Loucy (cell line): ENCODE results near the gene ZBTB3.

Experiments
- H2AFZ ChIP-seq: fragments of 200-600 bp; sonication (generic); 2 replicates; pipeline ENCODE4 v1.6.0; 2016; ENCODE audit warnings: antibody characterized with exemption, mild to moderate bottlenecking, low read length, moderate library complexity
- H3F3A ChIP-seq: fragments of 200-600 bp; 2 replicates; pipeline ENCODE4 v1.6.0; 2016; ENCODE audit warnings: antibody characterized with exemption, low read depth, mild to moderate bottlenecking
- H3K27me3 ChIP-seq: fragments of 200-600 bp; sonication (generic); 2 replicates; pipeline ENCODE4 v1.6.1; 2014; ENCODE audit warnings: low read length, mild to moderate bottlenecking; ENCODE audit not compliant: insufficient read depth, poor library complexity, severe bottlenecking
- H3K36me3 ChIP-seq: fragments of 200-600 bp; sonication (generic); 2 replicates; pipeline ENCODE4 v1.6.1; 2016; ENCODE audit warnings: low read length; ENCODE audit not compliant: insufficient read depth
- H3K4me1 ChIP-seq: fragments of 200-600 bp; sonication (generic); 2 replicates; pipeline ENCODE4 v1.5.1; 2014; ENCODE audit warnings: low read length, mild to moderate bottlenecking; ENCODE audit not compliant: insufficient read depth, poor library complexity, severe bottlenecking
- H3K4me2 ChIP-seq: fragments of 200-600 bp; sonication (generic); 2 replicates; pipeline ENCODE4 v1.6.0; 2014; ENCODE audit warnings: antibody characterized with exemption, low read length, low read depth, mild to moderate bottlenecking; ENCODE audit not compliant: poor library complexity, severe bottlenecking
- H3K4me3 ChIP-seq: fragments of 200-600 bp; sonication (generic); 2 replicates; pipeline ENCODE4 v1.5.1; 2014; ENCODE audit warnings: low read length, mild to moderate bottlenecking, mixed read lengths; ENCODE audit not compliant: poor library complexity, severe bottlenecking
- H3K79me2 ChIP-seq: fragments of 200-600 bp; sonication (generic); 2 replicates; pipeline ENCODE4 v1.6.1; 2014; ENCODE audit warnings: low read length; ENCODE audit not compliant: insufficient read depth
- H3K9ac ChIP-seq: fragments of 200-600 bp; sonication (generic); 2 replicates; pipeline ENCODE4 v1.6.0; 2014; ENCODE audit warnings: mild to moderate bottlenecking, low read depth, low read length, moderate library complexity; ENCODE audit not compliant: poor library complexity, severe bottlenecking
- H3K9me2 ChIP-seq: fragments of 200-600 bp; sonication (generic); replicated peaks from 2 replicates; pipeline ENCODE4 v1.6.1; 2016; ENCODE audit warnings: low read depth, low read length, mixed read lengths
- H3K9me3 ChIP-seq: fragments of 200-600 bp; sonication (generic); 2 replicates; pipeline ENCODE4 v1.6.1; 2014; ENCODE audit warnings: mild to moderate bottlenecking, antibody characterized with exemption, low read length, low read depth; ENCODE audit not compliant: insufficient read depth
- H4K20me1 ChIP-seq: fragments of 200-600 bp; sonication (generic); 2 replicates; pipeline ENCODE4 v1.6.0; 2014; ENCODE audit warnings: antibody characterized with exemption, low read length, mild to moderate bottlenecking; ENCODE audit not compliant: insufficient read depth, poor library complexity, severe bottlenecking
- CTCF ChIP-seq: fragments of 200-600 bp; sonication (generic); conservative IDR thresholded peaks from 2 replicates; pipeline ENCODE4 v1.5.1; 2014; ENCODE audit warnings: mild to moderate bottlenecking, antibody characterized with exemption, low read length
- EZH2phosphoT487 ChIP-seq: fragments of 200-600 bp; IDR thresholded peaks from 2 replicates; pipeline ENCODE4 v1.6.1; 2018; ENCODE audit warnings: antibody characterized with exemption, mild to moderate bottlenecking, moderate library complexity, borderline replicate concordance

ZBTB3 gene

GRCh38 chr11:62707277-62707861 is 46.6 kb downstream of the ZBTB3 start, which contains the start of the genes BSCL2 and GNG3:
TSS of gene BSCL2 (minus strand) at chr11:62707424. CDS start at chr11:62707195, 229 bp downstream.
TSS of gene GNG3 (plus strand) at chr11:62707676. CDS start at chr11:62708296, 620 bp downstream.
- peaks cover 6% of the 10 kb centered on the region for H3F3A ChIP-seq
- no peak for TF ChIP-seq EZH2phosphoT487
- TF ChIP-seq CTCF, result no peak
- no peaks in the 10 kb centered on the region for H3K9me2 ChIP-seq
- peaks cover 46% of the 10 kb centered on the region for H3K36me3 ChIP-seq
- no peak within 1 kb of the TSS for H3K9ac ChIP-seq
- H3K27me3 ChIP-seq, result no peaks in the 10 kb centered on the region
- H4K20me1 ChIP-seq, result peaks cover 9% of the 10 kb centered on the region
- H3K79me2 ChIP-seq, result no peaks in the 10 kb centered on the region
- peak within 1 kb of the TSS; percentile 42 for H3K4me2 ChIP-seq
- H3K4me3 ChIP-seq, result peak within 1 kb of the TSS; percentile 26
- H2AFZ ChIP-seq, result no peak within 1 kb of the TSS
- H3K9me3 ChIP-seq, result no peaks in the 10 kb centered on the region
- H3K4me1 ChIP-seq, result peaks cover 13% of the 10 kb centered on the region

GRCh38 chr11:62706850-62707247 is 47.1 kb downstream of the ZBTB3 start:
- no peaks in the 10 kb centered on the region for H3K79me2 ChIP-seq
- H3K27me3 ChIP-seq, result no peaks in the 10 kb centered on the region
- H3K4me1 ChIP-seq, result peaks cover 13% of the 10 kb centered on the region
- no peak overlapping the region for H3K9ac ChIP-seq
- H3K4me2 ChIP-seq, result no peak overlapping the region
- peaks cover 6% of the 10 kb centered on the region for H3F3A ChIP-seq
- H3K9me3 ChIP-seq, result no peaks in the 10 kb centered on the region
- no peak overlapping the region for H3K4me3 ChIP-seq
- H3K9me2 ChIP-seq, result no peaks in the 10 kb centered on the region
- TF ChIP-seq CTCF (no peak), EZH2phosphoT487 (no peak)
- H3K36me3 ChIP-seq, result peaks cover 42% of the 10 kb centered on the region
- H4K20me1 ChIP-seq, result peaks cover 9% of the 10 kb centered on the region
- H2AFZ ChIP-seq, result no peak overlapping the region

- no peaks in the 10 kb centered on the region for H3K27me3 ChIP-seq
- TF ChIP-seq EZH2phosphoT487, result no peak
- no peak for TF ChIP-seq CTCF
- H3K9me2 ChIP-seq, result no peaks in the 10 kb centered on the region
- H3K4me3 ChIP-seq, result peak overlapping the region; percentile 73
- peak overlapping the region; percentile 37 for H2AFZ ChIP-seq
- no peaks in the 10 kb centered on the region for H3K9me3 ChIP-seq
- H3K9ac ChIP-seq, result peak overlapping the region; percentile 72
- H4K20me1 ChIP-seq, result peaks cover 5% of the 10 kb centered on the region
- no peaks in the 10 kb centered on the region for H3K79me2 ChIP-seq
- peak overlapping the region; percentile 86 for H3K4me2 ChIP-seq
- peaks cover 36% of the 10 kb centered on the region for H3K36me3 ChIP-seq
- peaks cover 6% of the 10 kb centered on the region for H3F3A ChIP-seq
- H3K4me1 ChIP-seq, result peaks cover 13% of the 10 kb centered on the region
These were observed 47.8 kb downstream of the ZBTB3 start for GRCh38 chr11:62705880-62706849.
